Liver (tissue), 9 donors: ENCODE results near the gene NIT2. TPM values are rescaled to one million over a fixed set of nuclear protein-coding genes. Genes with fewer than 3 reads are reported as not detected.
A peak's percentile ranks its signal among the peaks of the same experiment; 100 is the strongest.

Source experiments
- DNase-seq: peaks from one replicate; pipeline ENCODE4 v3.0.0-alpha.2; 2017; ENCODE audit warnings: low spot score
- H3K27ac ChIP-seq, 2 donors: one replicate each; pipeline ENCODE4 v1.7.0; 2013; ENCODE audit warnings: inconsistent platforms in 2 of 2, low read length in 2 of 2, control low read depth in 1 of 2, low read depth in 1 of 2, mild to moderate bottlenecking in 1 of 2
- H3K27me3 ChIP-seq, 4 donors: one replicate each; pipeline versions ENCODE4 v1.6.1 to v1.7.0; 2013; ENCODE audit warnings: low read length in 3 of 4, inconsistent platforms in 1 of 4, mild to moderate bottlenecking in 1 of 4, moderate library complexity in 1 of 4; ENCODE audit not compliant: control insufficient read depth in 4 of 4, insufficient read depth in 4 of 4
- H3K36me3 ChIP-seq, 4 donors: one replicate each; pipeline versions ENCODE4 v1.6.1 to v1.7.0; 2013; ENCODE audit warnings: low read length in 3 of 4, mild to moderate bottlenecking in 3 of 4, low read depth in 1 of 4, moderate library complexity in 1 of 4; ENCODE audit not compliant: control insufficient read depth in 4 of 4, insufficient read depth in 3 of 4
- H3K4me1 ChIP-seq, 4 donors: one replicate each; pipeline versions ENCODE4 v1.6.1 to v1.7.0; 2013; ENCODE audit warnings: low read length in 3 of 4, mild to moderate bottlenecking in 3 of 4, moderate library complexity in 1 of 4; ENCODE audit not compliant: control insufficient read depth in 4 of 4, insufficient read depth in 4 of 4
- H3K4me3 ChIP-seq, 3 donors: one replicate each; pipeline versions ENCODE4 v1.6.1 to v1.7.0; 2013; ENCODE audit warnings: low read length in 3 of 3, control low read depth in 1 of 3, low read depth in 1 of 3, mild to moderate bottlenecking in 1 of 3
- H3K9ac ChIP-seq, 2 donors: one replicate each; pipeline ENCODE4 v1.7.0; 2013; ENCODE audit warnings: low read length in 2 of 2, mild to moderate bottlenecking in 2 of 2, moderate library complexity in 2 of 2, control low read depth in 1 of 2, low read depth in 1 of 2
- H3K9me3 ChIP-seq, 4 donors: one replicate each; pipeline versions ENCODE4 v1.6.1 to v1.7.0; 2013; ENCODE audit warnings: low read length in 3 of 4; ENCODE audit not compliant: control insufficient read depth in 4 of 4
- EGR1 ChIP-seq, 2 donors: IDR thresholded peaks; 2 replicates each; pipeline ENCODE4 v1.6.1; 2016 to 2018; ENCODE audit warnings: antibody characterized with exemption in 2 of 2, low read depth in 2 of 2
- FOXA1 ChIP-seq: IDR thresholded peaks from 2 replicates; pipeline ENCODE4 v1.6.1; 2016; ENCODE audit warnings: antibody characterized with exemption
- FOXA2 ChIP-seq: IDR thresholded peaks from 2 replicates; pipeline ENCODE4 v1.6.1; 2016; ENCODE audit warnings: antibody characterized with exemption
- GABPA ChIP-seq, 2 donors: IDR thresholded peaks in 1 of 2; conservative IDR thresholded peaks in 1 of 2; 2 replicates each; pipeline ENCODE4 v1.6.1; 2016; ENCODE audit warnings: antibody characterized with exemption in 2 of 2, mild to moderate bottlenecking in 1 of 2, moderate library complexity in 1 of 2
- HNF4A ChIP-seq, 2 donors: conservative IDR thresholded peaks; 2 replicates each; pipeline ENCODE4 v1.6.1; 2016; ENCODE audit warnings: antibody characterized with exemption in 2 of 2, mild to moderate bottlenecking in 2 of 2
- JUND ChIP-seq, 2 donors: IDR thresholded peaks; 2 replicates each; pipeline ENCODE4 v1.6.1; 2016; ENCODE audit warnings: antibody characterized with exemption in 2 of 2
- NR2F2 ChIP-seq: IDR thresholded peaks from 2 replicates; pipeline ENCODE4 v1.6.1; 2016; ENCODE audit warnings: antibody characterized with exemption
- RAD21 ChIP-seq, 2 donors: IDR thresholded peaks; 2 replicates each; pipeline ENCODE4 v1.6.1; 2016; ENCODE audit warnings: antibody characterized with exemption in 2 of 2, mild to moderate bottlenecking in 2 of 2
- RXRA ChIP-seq, 2 donors: IDR thresholded peaks; 2 replicates each; pipeline ENCODE4 v1.6.1; 2017 to 2018; ENCODE audit warnings: antibody characterized with exemption in 2 of 2, mild to moderate bottlenecking in 1 of 2
- SP1 ChIP-seq: IDR thresholded peaks from 2 replicates; pipeline ENCODE4 v1.6.1; 2018; ENCODE audit warnings: antibody characterized with exemption, mild to moderate bottlenecking
- TAF1 ChIP-seq: conservative IDR thresholded peaks from 2 replicates; pipeline ENCODE4 v1.6.1; 2016; ENCODE audit warnings: antibody characterized with exemption, mild to moderate bottlenecking
- YY1 ChIP-seq: IDR thresholded peaks from 2 replicates; pipeline ENCODE4 v1.6.1; 2016; ENCODE audit warnings: antibody characterized with exemption, mild to moderate bottlenecking
- WGBS: extraction: QIAGEN DNeasy Blood & Tissue Kit; methylation state at CpG from one replicate; pipeline ENCODE4 v1.1.7; 2013; 5-methylcytosine and 5-hydroxymethylcytosine counted together
- polyA plus RNA-seq, 2 donors: library from polyadenylated mRNA; stranded (reverse) in 1 of 2; unstranded in 1 of 2; fragments of 200-250 nt in 1 of 2; fragments of >200 nt in 1 of 2; fragmentation: Nextera tagmentation in 1 of 2; extraction: Ambion mirVana in 1 of 2; gene quantifications; one replicate each; pipeline versions ENCODE4 v1.2.1 to v1.2.3, GENCODE V29; 2013 to 2015
- total RNA-seq, 2 donors: library from RNA; depleted of rRNA; stranded (reverse); fragments of >200 nt; gene quantifications; one replicate each; pipeline ENCODE4 v1.2.3, GENCODE V29; 2014
- TF ChIP-seq, protein P1 (sequence below): IDR thresholded peaks from 2 replicates; pipeline ENCODE4 v1.6.1; 2016; ENCODE audit warnings: antibody characterized with exemption, mild to moderate bottlenecking
- TF ChIP-seq, protein P2 (sequence below): IDR thresholded peaks from 2 replicates; pipeline ENCODE4 v1.6.1; 2016; ENCODE audit warnings: antibody characterized with exemption
- TF ChIP-seq, protein P3 (sequence below): IDR thresholded peaks from 2 replicates; pipeline ENCODE4 v1.6.1; 2016; ENCODE audit warnings: antibody characterized with exemption
- TF ChIP-seq, protein P4 (sequence below): IDR thresholded peaks from 2 replicates; pipeline ENCODE4 v1.6.1; 2016; ENCODE audit warnings: antibody characterized with exemption
- TF ChIP-seq, protein P5 (sequence below): fragments of 150-350 bp; IDR thresholded peaks from 2 replicates; pipeline ENCODE4 v1.5.1; 2017; ENCODE audit warnings: improper control_type of control experiment, low read depth, low read length; ENCODE audit not compliant: missing input control
- donor health status: healthy.
- donor health status: healthy.
- donor health status: healthy.
- donor health status: healthy.
- donor health status: healthy.

NIT2 gene
- total and polyA plus RNA-seq, 4 donors = 32.4 to 243 (median 55.3) TPM

DNA sequence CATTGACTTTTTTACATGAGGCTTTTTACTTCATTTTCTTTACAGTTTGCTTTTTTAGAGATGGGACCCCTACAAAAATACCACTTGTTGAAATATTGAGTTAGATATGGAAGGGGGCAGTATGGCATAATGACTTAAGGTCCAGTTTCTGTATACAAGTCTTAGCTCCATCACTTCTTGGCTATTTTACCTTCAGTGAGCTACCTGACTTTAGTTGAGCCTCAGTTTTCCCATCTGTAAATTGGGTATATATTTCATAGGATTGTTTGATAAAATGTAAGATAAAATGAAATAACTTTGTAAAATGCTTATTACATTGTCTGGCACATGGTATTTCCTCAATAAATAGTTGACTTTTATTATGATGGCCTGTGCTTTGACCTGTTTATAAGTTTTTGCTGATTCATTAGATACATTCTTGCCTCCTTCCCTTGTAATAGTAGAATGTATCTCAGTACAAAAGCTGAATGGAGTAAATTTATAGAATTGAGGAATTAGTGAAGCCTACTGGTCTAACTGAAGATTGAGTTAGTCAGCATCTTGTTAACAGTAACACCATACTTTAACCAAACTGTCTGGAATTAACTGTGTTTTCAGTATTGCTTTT lies 46.2 kb upstream of the NIT2 start:
- H3K27ac ChIP-seq = no peak overlapping the region
- peaks cover 3 to 26% (median 18%) of the 10 kb centered on the region in 4 donors for H3K36me3 ChIP-seq
- no peaks in the 10 kb centered on the region for H3K4me1 ChIP-seq
- TF ChIP-seq, protein P1, sequence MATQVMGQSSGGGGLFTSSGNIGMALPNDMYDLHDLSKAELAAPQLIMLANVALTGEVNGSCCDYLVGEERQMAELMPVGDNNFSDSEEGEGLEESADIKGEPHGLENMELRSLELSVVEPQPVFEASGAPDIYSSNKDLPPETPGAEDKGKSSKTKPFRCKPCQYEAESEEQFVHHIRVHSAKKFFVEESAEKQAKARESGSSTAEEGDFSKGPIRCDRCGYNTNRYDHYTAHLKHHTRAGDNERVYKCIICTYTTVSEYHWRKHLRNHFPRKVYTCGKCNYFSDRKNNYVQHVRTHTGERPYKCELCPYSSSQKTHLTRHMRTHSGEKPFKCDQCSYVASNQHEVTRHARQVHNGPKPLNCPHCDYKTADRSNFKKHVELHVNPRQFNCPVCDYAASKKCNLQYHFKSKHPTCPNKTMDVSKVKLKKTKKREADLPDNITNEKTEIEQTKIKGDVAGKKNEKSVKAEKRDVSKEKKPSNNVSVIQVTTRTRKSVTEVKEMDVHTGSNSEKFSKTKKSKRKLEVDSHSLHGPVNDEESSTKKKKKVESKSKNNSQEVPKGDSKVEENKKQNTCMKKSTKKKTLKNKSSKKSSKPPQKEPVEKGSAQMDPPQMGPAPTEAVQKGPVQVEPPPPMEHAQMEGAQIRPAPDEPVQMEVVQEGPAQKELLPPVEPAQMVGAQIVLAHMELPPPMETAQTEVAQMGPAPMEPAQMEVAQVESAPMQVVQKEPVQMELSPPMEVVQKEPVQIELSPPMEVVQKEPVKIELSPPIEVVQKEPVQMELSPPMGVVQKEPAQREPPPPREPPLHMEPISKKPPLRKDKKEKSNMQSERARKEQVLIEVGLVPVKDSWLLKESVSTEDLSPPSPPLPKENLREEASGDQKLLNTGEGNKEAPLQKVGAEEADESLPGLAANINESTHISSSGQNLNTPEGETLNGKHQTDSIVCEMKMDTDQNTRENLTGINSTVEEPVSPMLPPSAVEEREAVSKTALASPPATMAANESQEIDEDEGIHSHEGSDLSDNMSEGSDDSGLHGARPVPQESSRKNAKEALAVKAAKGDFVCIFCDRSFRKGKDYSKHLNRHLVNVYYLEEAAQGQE = no peak
- TF ChIP-seq FOXA2 = no peak
- TF ChIP-seq, protein P2, sequence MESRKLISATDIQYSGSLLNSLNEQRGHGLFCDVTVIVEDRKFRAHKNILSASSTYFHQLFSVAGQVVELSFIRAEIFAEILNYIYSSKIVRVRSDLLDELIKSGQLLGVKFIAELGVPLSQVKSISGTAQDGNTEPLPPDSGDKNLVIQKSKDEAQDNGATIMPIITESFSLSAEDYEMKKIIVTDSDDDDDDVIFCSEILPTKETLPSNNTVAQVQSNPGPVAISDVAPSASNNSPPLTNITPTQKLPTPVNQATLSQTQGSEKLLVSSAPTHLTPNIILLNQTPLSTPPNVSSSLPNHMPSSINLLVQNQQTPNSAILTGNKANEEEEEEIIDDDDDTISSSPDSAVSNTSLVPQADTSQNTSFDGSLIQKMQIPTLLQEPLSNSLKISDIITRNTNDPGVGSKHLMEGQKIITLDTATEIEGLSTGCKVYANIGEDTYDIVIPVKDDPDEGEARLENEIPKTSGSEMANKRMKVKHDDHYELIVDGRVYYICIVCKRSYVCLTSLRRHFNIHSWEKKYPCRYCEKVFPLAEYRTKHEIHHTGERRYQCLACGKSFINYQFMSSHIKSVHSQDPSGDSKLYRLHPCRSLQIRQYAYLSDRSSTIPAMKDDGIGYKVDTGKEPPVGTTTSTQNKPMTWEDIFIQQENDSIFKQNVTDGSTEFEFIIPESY = no peak
- no peak for TF ChIP-seq RXRA (IDR thresholded peaks at IDR 0.05)
- no peak for TF ChIP-seq TAF1
- no peak for TF ChIP-seq NR2F2
- TF ChIP-seq, protein P3, sequence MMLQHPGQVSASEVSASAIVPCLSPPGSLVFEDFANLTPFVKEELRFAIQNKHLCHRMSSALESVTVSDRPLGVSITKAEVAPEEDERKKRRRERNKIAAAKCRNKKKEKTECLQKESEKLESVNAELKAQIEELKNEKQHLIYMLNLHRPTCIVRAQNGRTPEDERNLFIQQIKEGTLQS = no peak
- TF ChIP-seq FOXA1 = no peak
- TF ChIP-seq, protein P4, sequence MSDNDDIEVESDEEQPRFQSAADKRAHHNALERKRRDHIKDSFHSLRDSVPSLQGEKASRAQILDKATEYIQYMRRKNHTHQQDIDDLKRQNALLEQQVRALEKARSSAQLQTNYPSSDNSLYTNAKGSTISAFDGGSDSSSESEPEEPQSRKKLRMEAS = no peak
- TF ChIP-seq YY1 = no peak
- TF ChIP-seq EGR1 (IDR thresholded peaks at IDR 0.05; ENCODE audit: low read depth in 2 of 2) = no peak
- no peak for TF ChIP-seq GABPA (IDR thresholded peaks at IDR 0.05 in 1 of 2, conservative IDR thresholded peaks at IDR 0.05 in 1 of 2)
- no peaks in the 10 kb centered on the region for H3K27me3 ChIP-seq
- no peak overlapping the region for H3K9ac ChIP-seq
- no peak for DNase-seq
- no peak overlapping the region for H3K4me3 ChIP-seq
- H3K9me3 ChIP-seq = no peaks in the 10 kb centered on the region

DNA sequence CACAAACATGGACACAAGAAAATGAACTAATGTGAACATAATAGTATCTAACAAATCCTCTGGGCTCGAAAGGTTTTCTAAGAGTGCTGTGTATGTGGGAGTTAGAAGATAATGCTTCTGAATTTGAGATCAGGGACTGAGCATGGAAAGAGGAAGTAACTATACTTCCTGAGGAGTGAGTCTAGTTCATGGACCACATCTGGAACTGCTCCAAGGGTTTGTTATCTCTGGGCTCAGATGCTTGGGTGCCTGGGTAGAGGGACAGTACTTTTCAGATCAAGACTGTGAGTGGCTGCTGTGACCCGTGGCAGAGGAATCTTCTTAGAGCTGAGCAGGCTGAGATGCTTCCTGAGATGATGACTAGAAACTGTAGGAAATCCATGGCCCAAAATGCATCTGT lies 45.2 kb upstream of the NIT2 start:
- DNase-seq = peak; percentile 52
- no peak overlapping the region for H3K9ac ChIP-seq

More for the DNA sequence above, 45.2 kb upstream of the NIT2 start:
- no peak overlapping the region for H3K4me3 ChIP-seq
- H3K36me3 ChIP-seq = peaks cover 3 to 24% (median 12%) of the 10 kb centered on the region in 4 donors
- H3K4me1 ChIP-seq = no peaks in the 10 kb centered on the region
- TF ChIP-seq, protein P4 = no peak
- no peak for TF ChIP-seq HNF4A (conservative IDR thresholded peaks at IDR 0.05)
- TF ChIP-seq FOXA1 = no peak
- TF ChIP-seq NR2F2 = no peak
- no peak for TF ChIP-seq JUND (IDR thresholded peaks at IDR 0.05)
- TF ChIP-seq, protein P5, sequence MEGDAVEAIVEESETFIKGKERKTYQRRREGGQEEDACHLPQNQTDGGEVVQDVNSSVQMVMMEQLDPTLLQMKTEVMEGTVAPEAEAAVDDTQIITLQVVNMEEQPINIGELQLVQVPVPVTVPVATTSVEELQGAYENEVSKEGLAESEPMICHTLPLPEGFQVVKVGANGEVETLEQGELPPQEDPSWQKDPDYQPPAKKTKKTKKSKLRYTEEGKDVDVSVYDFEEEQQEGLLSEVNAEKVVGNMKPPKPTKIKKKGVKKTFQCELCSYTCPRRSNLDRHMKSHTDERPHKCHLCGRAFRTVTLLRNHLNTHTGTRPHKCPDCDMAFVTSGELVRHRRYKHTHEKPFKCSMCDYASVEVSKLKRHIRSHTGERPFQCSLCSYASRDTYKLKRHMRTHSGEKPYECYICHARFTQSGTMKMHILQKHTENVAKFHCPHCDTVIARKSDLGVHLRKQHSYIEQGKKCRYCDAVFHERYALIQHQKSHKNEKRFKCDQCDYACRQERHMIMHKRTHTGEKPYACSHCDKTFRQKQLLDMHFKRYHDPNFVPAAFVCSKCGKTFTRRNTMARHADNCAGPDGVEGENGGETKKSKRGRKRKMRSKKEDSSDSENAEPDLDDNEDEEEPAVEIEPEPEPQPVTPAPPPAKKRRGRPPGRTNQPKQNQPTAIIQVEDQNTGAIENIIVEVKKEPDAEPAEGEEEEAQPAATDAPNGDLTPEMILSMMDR = no peak
- TF ChIP-seq SP1 = no peak
- TF ChIP-seq RAD21 (IDR thresholded peaks at IDR 0.05) = no peak
- no peak for TF ChIP-seq FOXA2
- TF ChIP-seq EGR1 (IDR thresholded peaks at IDR 0.05; ENCODE audit: low read depth in 2 of 2) = no peak
- no peaks in the 10 kb centered on the region for H3K27me3 ChIP-seq
- no peak overlapping the region for H3K27ac ChIP-seq
- H3K9me3 ChIP-seq = no peaks in the 10 kb centered on the region
- WGBS = 74% methylated on average over 2 of the region's 2 CpGs
